SU-DHL-6 (cell line): ENCODE results near the gene CSF2RB.

Experiments
- H2AFZ ChIP-seq: fragments of 200-600 bp; sonication (generic); 2 replicates; pipeline ENCODE4 v1.6.1; 2014; ENCODE audit warnings: low read depth, mild to moderate bottlenecking, moderate library complexity, mixed read lengths, antibody characterized with exemption, low read length; ENCODE audit not compliant: severe bottlenecking
- H3F3A ChIP-seq: fragments of 200-600 bp; shearing (Covaris generic); 2 replicates; pipeline ENCODE4 v1.6.0; 2016; ENCODE audit warnings: antibody characterized with exemption, mild to moderate bottlenecking; ENCODE audit not compliant: insufficient read depth
- H3K27ac ChIP-seq: fragments of 200-600 bp; sonication (generic); 2 replicates; pipeline ENCODE4 v1.5.1; 2016; ENCODE audit warnings: low read depth, mild to moderate bottlenecking, low read length, moderate library complexity, mixed read lengths
- H3K27me3 ChIP-seq: fragments of 200-600 bp; sonication (generic), shearing (Covaris generic); 2 replicates; pipeline ENCODE4 v1.6.0; 2014; ENCODE audit warnings: mild to moderate bottlenecking, low read length
- H3K36me3 ChIP-seq: fragments of 200-600 bp; sonication (generic); 2 replicates; pipeline ENCODE4 v1.6.1; 2014; ENCODE audit warnings: mild to moderate bottlenecking, low read length, mixed read lengths
- H3K4me2 ChIP-seq: fragments of 300-600, 200-600 bp; shearing (Covaris generic), sonication (generic); 2 replicates; pipeline ENCODE4 v1.6.0; 2014; ENCODE audit warnings: low read length, low read depth, mild to moderate bottlenecking; ENCODE audit not compliant: poor library complexity, severe bottlenecking
- H3K4me3 ChIP-seq: fragments of 200-600 bp; sonication (generic); 2 replicates; pipeline ENCODE4 v1.5.1; 2014; ENCODE audit warnings: antibody characterized with exemption, low read length, mild to moderate bottlenecking, mixed read lengths; ENCODE audit not compliant: insufficient read depth, poor library complexity, severe bottlenecking
- H3K79me2 ChIP-seq: fragments of 200-600 bp; sonication (generic); 2 replicates; pipeline ENCODE4 v1.6.1; 2014; ENCODE audit warnings: mild to moderate bottlenecking, low read length, moderate library complexity; ENCODE audit not compliant: insufficient read depth
- H3K9ac ChIP-seq: fragments of 200-600 bp; sonication (generic); 2 replicates; pipeline ENCODE4 v1.7.0; 2014; ENCODE audit warnings: mild to moderate bottlenecking, low read length
- H3K9me2 ChIP-seq: fragments of 200-600 bp; sonication (generic); replicated peaks from 2 replicates; pipeline ENCODE4 v1.6.1; 2014; ENCODE audit warnings: low read length; ENCODE audit not compliant: insufficient read depth
- H3K9me3 ChIP-seq: fragments of 200-600 bp; sonication (generic); 2 replicates; pipeline ENCODE4 v1.6.1; 2014; ENCODE audit warnings: low read length, mixed read lengths; ENCODE audit not compliant: insufficient read depth
- H4K20me1 ChIP-seq: fragments of 200-600 bp; sonication (generic); 2 replicates; pipeline ENCODE4 v1.6.1; 2014; ENCODE audit warnings: low read depth, mild to moderate bottlenecking, antibody characterized with exemption, low read length, moderate library complexity, mixed read lengths
- CTCF ChIP-seq: fragments of 200-600 bp; sonication (generic); IDR thresholded peaks from one replicate; pipeline ENCODE4 v1.5.1; 2017; ENCODE audit warnings: antibody characterized with exemption, mild to moderate bottlenecking, low read length, moderate library complexity; ENCODE audit not compliant: insufficient read depth, poor library complexity, severe bottlenecking
- EZH2phosphoT487 ChIP-seq: fragments of 200-600 bp; sonication (generic), shearing (Covaris generic); conservative IDR thresholded peaks from 2 replicates; pipeline ENCODE4 v1.6.1; 2018; ENCODE audit warnings: mild to moderate bottlenecking, antibody characterized with exemption, low read length, moderate library complexity, mixed read lengths

CSF2RB gene

GRCh38 chr22:36897611-36898010, 15.8 kb upstream of the CSF2RB start:
- no peaks in the 10 kb centered on the region for H3K36me3 ChIP-seq
- H3K9ac ChIP-seq = no peak overlapping the region
- H3K4me2 ChIP-seq = no peak overlapping the region
- H3F3A ChIP-seq = no peaks in the 10 kb centered on the region
- H3K27me3 ChIP-seq = no peaks in the 10 kb centered on the region
- H3K4me3 ChIP-seq = no peak overlapping the region
- no peak overlapping the region for H2AFZ ChIP-seq
- H3K79me2 ChIP-seq = no peaks in the 10 kb centered on the region
- TF ChIP-seq EZH2phosphoT487 (no peak), CTCF (no peak)
- H3K9me3 ChIP-seq = no peaks in the 10 kb centered on the region
- H3K9me2 ChIP-seq = no peaks in the 10 kb centered on the region
- H4K20me1 ChIP-seq = no peaks in the 10 kb centered on the region
- no peak overlapping the region for H3K27ac ChIP-seq

GRCh38 chr22:36898690-36899089, 14.7 kb upstream of the CSF2RB start:
- Histone ChIP-seq H3K9me3 (no peaks in the 10 kb centered on the region), H3K79me2 (no peaks in the 10 kb centered on the region)
- TF ChIP-seq CTCF (no peak), EZH2phosphoT487 (no peak)

GRCh38 chr22:36899498-36899897, 13.9 kb upstream of the CSF2RB start:
- Histone ChIP-seq H3K36me3 (no peaks in the 10 kb centered on the region), H4K20me1 (no peaks in the 10 kb centered on the region), H3K27ac (no peak overlapping the region), H3K9me3 (no peaks in the 10 kb centered on the region), H3K4me3 (no peak overlapping the region), H3K27me3 (no peaks in the 10 kb centered on the region), H3K4me2 (no peak overlapping the region), H3K79me2 (no peaks in the 10 kb centered on the region), H3F3A (no peaks in the 10 kb centered on the region), H3K9me2 (no peaks in the 10 kb centered on the region), H2AFZ (no peak overlapping the region), H3K9ac (no peak overlapping the region)
- no peak for TF ChIP-seq EZH2phosphoT487
- no peak for TF ChIP-seq CTCF

More at GRCh38 chr22:36898690-36899089, 14.7 kb upstream of the CSF2RB start:
- Histone ChIP-seq H3F3A (no peaks in the 10 kb centered on the region), H4K20me1 (no peaks in the 10 kb centered on the region), H3K27ac (no peak overlapping the region), H3K9me2 (no peaks in the 10 kb centered on the region), H2AFZ (no peak overlapping the region), H3K9ac (no peak overlapping the region), H3K4me2 (no peak overlapping the region), H3K27me3 (no peaks in the 10 kb centered on the region), H3K36me3 (no peaks in the 10 kb centered on the region), H3K4me3 (no peak overlapping the region)
